M059J (cell line): ENCODE measurements around the gene NTM. TPM values are rescaled to one million over a fixed set of nuclear protein-coding genes. Genes with fewer than 3 reads are reported as not detected.

ENCODE experiments used
- DNase-seq: peaks from one replicate; pipeline ENCODE4 v3.0.0-alpha.2; 2012; ENCODE audit warnings: low read depth
- total RNA-seq: library from RNA; depleted of rRNA; stranded (reverse); fragments of >200 nt; shearing (Covaris generic); gene quantifications from 2 replicates; pipeline ENCODE4 v1.2.3, GENCODE V29; 2014

Gene NTM
- total RNA-seq, 1 experiment from 2014 or later: 1.5 TPM

DNA sequence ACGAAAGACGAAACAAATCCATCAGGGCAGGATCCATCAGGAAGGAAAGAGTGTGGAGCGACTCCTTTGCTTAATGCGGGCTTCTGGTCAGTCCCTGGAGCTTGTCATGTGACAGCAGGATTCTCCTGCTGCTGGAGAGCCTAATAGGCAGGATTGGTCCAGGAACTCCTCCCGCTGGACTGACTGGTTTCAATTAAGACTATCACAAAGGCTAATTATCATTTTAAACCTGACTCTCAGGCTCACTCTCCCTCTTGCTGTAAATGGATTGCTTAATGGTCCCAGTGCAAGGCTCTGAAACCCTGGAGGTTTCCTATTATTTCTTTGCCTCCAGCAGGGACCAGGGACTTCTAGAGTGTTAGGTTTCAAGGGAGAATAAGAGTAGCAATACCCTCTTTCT, 493.8 kb downstream of the NTM start:
- no peak for DNase-seq

GRCh38 chr11:131865860-131866259, 495.4 kb downstream of the NTM start:
- no peak for DNase-seq

DNA sequence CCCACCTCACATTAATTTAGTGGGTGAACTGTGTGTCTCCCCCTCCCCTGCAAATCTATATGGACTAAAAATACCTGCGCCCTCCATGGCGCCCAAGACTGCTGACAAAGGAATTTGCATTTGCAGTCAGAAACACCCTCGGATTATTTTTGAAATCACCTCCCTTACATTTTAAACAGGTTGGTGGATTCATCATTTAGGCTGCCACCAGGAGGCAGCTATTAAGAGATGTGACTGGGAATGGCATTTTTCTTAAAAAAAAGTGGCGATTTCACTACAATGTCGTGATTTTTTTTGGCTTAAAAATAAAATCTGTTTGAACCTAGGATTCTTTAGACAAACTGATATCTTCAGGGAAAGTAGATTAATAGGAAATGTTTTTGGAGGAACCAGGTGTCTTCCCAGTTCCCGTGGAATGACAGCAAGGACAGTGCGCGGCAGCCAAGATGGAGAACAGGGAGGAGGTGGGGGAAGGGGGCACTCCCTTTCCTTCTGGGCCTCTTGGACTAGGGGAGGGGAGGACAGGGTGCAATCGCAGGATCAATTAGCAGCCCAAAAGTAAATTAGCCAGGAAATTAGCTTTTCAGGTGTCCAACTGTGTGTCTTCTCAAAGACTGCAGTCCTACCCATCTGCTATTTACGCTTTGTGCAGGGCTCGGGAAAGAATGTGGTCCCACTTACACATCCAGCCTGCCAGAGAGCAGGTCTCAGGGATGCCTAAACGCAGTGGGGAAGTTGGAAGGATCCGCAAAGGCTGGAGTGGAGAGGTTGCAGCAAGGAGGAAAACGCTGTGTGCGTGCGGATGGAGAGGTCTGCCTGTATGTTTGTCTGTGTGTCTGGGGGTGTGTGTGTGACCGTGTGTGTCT, 496.4 kb downstream of the NTM start:
- DNase-seq: no peak

DNA sequence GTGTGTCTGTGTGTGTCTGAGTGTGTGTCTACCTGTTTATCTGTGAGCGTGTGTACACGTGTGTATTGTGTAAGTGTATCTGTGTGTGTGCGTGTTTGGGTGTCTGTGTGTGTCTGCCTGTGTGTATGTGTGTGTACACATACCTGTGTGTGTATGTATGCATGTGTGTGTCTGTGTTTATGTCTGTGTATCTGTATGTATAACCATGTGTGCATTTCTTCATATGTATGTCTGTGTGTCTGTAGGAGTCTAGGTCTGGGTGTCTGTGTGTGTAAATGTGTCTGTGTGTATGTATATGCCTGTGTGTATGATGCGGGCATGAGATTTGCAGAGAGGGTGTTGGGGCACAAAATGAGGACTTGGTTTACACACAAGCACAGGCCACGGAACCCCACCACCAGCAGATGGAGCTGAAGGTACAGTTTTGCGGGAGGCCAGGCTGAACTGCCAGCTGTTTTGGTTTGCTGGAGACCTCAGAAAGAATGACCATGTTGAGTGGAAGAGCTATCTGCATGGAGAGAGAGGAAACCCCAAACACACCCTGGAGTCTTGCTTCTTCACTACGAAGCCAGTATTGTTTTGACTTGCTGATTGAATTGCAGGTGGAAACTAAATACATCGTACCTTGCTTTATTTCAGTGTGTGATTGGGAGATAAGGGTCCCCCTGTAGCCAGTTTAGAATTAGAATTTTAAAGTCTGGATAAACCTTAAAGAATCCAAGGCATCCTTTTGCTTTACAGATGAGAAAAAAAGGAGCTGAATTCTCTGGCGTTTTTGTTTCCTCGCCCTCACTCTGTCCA, 497.2 kb downstream of the NTM start:
- DNase-seq: peak; percentile 74

GRCh38 chr11:131868629-131869507, 498.5 kb downstream of the NTM start:
- no peak for DNase-seq

DNA sequence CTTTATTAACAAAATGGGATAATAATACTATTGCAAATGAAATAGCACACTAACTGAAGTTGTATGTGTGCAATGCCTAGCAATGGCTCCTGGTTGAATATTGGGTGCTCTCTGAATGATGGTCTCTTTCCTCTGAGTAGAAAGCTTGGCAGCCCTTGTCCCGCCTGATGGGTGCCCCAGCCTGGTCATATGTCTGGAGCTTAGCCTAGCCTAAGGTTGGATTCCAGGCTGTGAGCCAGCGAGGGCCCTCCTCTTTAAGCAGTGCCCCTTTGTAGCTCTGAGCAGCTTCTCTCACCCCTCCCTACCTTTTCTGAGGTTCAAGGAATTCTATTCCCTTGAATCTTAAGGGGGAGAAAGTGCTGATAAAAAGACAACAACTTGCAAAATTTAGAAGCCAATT, 499.9 kb downstream of the NTM start:
- DNase-seq: no peak

DNA sequence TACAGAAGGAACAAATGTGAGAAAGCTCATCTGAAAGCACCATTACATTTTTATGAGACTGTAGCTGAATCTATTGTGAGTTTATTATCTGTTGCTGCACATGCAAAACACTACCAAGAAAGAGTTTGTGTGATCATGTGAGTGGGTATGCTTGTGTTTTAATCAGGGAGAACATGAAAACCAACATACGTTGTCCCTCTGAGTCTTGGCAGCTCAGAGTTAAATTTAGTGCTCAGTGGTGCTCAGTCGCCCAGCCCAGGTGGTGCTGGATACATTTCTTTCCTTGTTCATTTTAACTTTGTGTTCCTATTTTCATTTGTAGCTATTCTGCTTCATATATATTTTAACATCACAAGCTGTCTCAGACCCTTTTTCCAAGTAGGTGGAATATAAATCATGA, 500.6 kb downstream of the NTM start:
- no peak for DNase-seq

DNA sequence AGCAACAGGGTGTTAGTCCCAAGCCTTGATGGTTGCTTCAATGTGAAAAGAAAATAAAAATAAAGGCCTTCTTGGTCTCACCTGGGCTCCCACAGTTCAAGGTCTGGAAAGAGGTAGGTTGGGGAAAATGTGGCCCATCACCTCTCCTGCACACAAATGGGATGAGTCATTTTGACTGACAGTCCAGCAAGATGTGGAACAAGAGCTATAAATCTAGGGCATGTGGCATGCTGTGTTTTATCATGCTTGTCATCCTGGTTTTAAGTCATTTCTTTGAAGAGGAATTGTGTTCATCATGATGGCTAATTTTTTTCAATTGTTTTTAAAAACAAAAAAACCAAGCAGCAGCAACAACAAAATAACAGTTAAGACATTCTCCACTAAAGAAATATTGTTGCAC, 503.7 kb downstream of the NTM start:
- peak; percentile 37 for DNase-seq

- DNase-seq: no peak
Measured at GRCh38 chr11:131875611-131876010, 505.2 kb downstream of the NTM start.

DNA sequence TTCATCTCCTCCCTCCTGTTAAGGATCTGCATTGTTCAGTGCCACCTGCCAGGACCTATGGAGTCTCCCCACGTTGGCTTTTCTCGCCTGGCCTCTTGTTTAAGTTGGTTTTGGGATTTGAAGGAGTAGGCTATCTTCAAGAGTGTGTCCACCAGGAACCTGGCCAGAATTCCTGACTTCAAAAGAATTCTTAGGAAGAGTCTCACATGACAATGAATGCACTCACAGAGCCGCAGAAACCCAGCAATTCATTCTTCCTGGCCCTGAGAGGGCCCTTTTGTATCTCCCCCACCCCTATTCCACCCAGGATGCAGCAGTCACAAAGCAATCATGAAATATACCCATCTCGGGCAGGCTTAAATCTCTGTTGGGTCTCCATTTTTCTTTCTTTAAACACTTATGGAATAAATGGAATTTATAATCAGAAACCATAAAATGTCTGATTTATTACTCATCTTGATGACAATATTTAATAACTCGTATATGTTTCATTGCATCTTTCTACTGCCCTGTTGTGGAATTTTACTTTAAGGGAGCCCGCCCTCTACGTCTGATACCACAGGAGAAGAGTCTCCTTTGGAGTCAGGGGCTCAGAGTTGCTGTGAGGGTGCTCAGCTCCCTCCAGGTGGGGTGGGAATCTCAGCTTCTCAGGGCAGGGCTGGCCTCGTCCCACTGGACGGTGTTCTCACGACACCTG, 507.0 kb downstream of the NTM start:
- DNase-seq: no peak

DNA sequence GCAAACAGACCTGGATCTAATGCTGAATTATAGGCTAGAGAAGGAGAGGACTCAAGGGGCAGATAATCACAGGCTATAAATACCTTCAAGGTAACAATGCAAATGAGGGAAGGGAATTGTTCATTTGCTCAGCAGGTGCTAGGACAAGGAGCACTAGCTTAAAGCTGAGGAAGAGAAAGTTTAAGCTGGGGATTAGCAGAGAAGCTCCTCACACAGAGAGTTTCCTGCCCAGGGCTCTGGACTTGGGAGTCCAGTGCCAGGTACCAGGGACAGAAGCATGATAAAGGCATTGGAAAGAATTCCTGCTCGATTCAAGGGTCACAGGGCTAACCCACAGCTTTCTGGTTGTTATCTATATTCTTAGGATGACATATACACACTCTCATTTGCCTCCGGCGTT, 509.9 kb downstream of the NTM start:
- DNase-seq: no peak

GRCh38 chr11:131880976-131881375, 510.6 kb downstream of the NTM start:
- no peak for DNase-seq

GRCh38 chr11:131883332-131883731, 512.9 kb downstream of the NTM start:
- DNase-seq: no peak

- peak; percentile 47 for DNase-seq
Measured at GRCh38 chr11:131884461-131885073, 514.2 kb downstream of the NTM start.

GRCh38 chr11:131885431-131885830, 515.0 kb downstream of the NTM start:
- no peak for DNase-seq

DNA sequence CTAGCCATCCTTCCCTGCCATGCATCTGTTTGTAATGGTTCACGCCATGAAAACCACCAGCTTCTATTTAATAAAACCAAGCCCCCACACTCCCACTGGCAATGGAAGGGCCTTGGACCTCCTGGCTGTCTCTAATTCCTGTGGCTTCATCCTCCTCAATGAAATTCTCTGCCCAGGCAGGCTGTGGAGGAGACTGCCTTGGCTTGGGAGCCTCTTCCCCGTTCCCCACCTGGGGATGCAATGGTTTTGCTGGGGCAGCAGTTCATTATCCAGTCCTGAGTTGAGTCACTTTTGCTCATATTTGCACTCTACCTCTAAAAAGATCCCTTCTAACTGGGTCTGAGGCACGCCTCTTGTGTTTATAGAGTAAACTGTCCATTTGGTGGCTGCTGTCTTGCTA, 515.8 kb downstream of the NTM start:
- DNase-seq: peak; percentile 43

DNA sequence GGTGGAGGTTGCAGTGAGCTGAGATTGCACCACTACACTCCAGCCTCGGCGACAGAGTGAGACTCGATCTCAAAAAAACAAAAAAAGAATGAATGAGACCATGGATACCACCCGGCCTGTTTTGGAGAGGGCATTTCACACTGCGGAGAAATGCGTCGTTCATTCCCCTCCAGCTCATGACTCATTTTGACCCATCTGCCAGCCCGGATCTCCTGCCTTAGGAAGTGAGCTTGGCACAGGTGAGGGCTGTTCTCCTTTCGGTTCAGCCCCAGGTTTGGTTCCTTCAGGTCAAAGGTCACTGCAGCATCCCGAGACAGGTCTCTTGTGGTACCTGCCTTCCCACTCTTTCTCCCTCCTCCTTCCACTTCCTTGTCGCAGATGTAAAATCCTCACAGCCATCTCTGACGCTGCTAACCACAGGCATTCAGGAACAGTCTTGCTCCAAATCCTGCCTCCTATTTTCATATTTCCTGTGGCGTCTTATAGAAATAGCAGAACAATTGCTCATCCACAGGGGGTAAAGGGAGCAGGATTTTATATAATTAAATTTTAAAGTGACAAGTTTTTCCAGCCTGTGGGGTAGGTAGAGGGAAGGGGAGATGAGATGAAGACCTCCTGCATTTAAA, 517.9 kb downstream of the NTM start:
- peak; percentile 93 for DNase-seq

DNA sequence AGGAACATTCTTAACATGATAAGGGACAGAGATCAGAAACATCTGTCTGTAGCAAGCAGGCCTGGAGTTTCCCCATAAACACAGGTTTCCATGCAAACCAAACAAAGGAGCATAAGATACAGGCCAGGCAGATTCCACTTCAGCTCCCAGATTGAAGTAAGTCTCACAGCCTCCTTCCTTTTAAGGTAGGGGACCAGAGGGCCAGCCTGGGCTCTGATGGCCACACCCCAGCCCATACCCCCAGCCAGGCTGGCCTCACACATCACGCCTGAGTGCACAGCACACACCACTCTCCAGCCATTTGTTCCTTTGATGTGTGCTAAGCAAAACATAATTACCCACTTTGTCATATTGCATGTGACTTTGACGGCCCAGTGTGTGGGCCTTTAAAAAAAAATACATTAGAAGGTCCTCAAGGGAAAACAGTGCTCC, 518.7 kb downstream of the NTM start:
- DNase-seq: peak; percentile 93

- DNase-seq: no peak
Measured at GRCh38 chr11:131889760-131890581, 519.6 kb downstream of the NTM start.
